Heart right ventricle (tissue), 16 donors: ENCODE results near the gene ZNF385A. TPM values are rescaled to one million over a fixed set of nuclear protein-coding genes. Genes with fewer than 3 reads are reported as not detected.

Experiments
- ATAC-seq, 8 donors: fragments of 200-7000 bp; cut with Tn5 transposase; one replicate each; pipeline ENCODE4 v1.9.1; 2020; ENCODE audit warnings: mild to moderate bottlenecking in 8 of 8, moderate library complexity in 8 of 8, moderate number of reproducible peaks in 1 of 8
- DNase-seq, 2 donors: peaks; one replicate each; pipeline ENCODE4 v3.0.0-alpha.2; 2020
- H3K27ac ChIP-seq, 10 donors: fragments of 200-600 bp; sonication (generic) in 2 of 10; one replicate each; pipeline versions ENCODE4 v1.5.0 to v1.8.0; 2020 to 2022; ENCODE audit warnings: mild to moderate bottlenecking in 3 of 10
- H3K27me3 ChIP-seq, 7 donors: fragments of 200-600 bp; one replicate each; pipeline ENCODE4 v1.8.0; 2021 to 2022; ENCODE audit warnings: mild to moderate bottlenecking in 2 of 7
- H3K36me3 ChIP-seq, 9 donors: fragments of 200-600 bp; sonication (generic) in 1 of 9; one replicate each; pipeline versions ENCODE4 v1.5.0 to v1.8.0; 2020 to 2022; ENCODE audit warnings: mild to moderate bottlenecking in 2 of 9
- H3K4me1 ChIP-seq, 9 donors: fragments of 200-600 bp; sonication (generic) in 1 of 9; one replicate each; pipeline versions ENCODE4 v1.5.0 to v1.8.0; 2020 to 2022; ENCODE audit warnings: mild to moderate bottlenecking in 4 of 9
- H3K4me3 ChIP-seq, 10 donors: fragments of 200-600 bp; sonication (generic) in 2 of 10; one replicate each; pipeline versions ENCODE4 v1.5.0 to v1.8.0; 2020 to 2022; ENCODE audit warnings: mild to moderate bottlenecking in 7 of 10, moderate library complexity in 2 of 10
- H3K9me3 ChIP-seq, 11 donors: fragments of 200-600 bp in 10 of 11; sonication (generic) in 2 of 11; one replicate each; pipeline versions ENCODE4 v1.5.0 to v1.8.0; 2013 to 2022; ENCODE audit warnings: mild to moderate bottlenecking in 2 of 11, control low read depth in 1 of 11, moderate library complexity in 1 of 11
- CTCF ChIP-seq, 9 donors: fragments of 200-600 bp; sonication (generic) in 2 of 9; IDR thresholded peaks; one replicate each; pipeline versions ENCODE4 v1.5.0 to v1.8.0; 2021 to 2022; ENCODE audit warnings: antibody characterized with exemption in 9 of 9, mild to moderate bottlenecking in 5 of 9, moderate library complexity in 1 of 9
- WGBS, 2 donors: extraction: QIAGEN DNeasy Blood & Tissue Kit; methylation state at CpG; one replicate each; pipeline ENCODE4 v1.1.7; 2013; ENCODE audit warnings: inconsistent platforms in 1 of 2; 5-methylcytosine and 5-hydroxymethylcytosine counted together
- intact Hi-C, 10 donors: fragments of 100-400 bp; cut with DNase I; formaldehyde crosslinking; loops; one replicate each; pipeline versions ENCODE4 v1.11.1 to v1.14.2; 2022
- polyA plus RNA-seq, 2 donors: library from polyadenylated mRNA; stranded (reverse); fragments of 200-250 nt; gene quantifications; one replicate each; pipeline ENCODE4 v1.2.3, GENCODE V29; 2013
- total RNA-seq, 10 donors: library from RNA; stranded (reverse); fragmentation: NEBNext Ultra II Directional in 3 of 10; extraction: Animal tissue kit (Norgen Biotek cat#: 25700) in 3 of 10; gene quantifications; one replicate each; pipeline versions ENCODE4 v1.2.1 to v1.2.4, GENCODE V29; 2021 to 2023
- donor health status: Arrhythmogenic right ventricular cardiomyopathy.
- donor health status: ischemic (EF 13 %, LVEDD 7.1; RV severe dilation, severe dysfunction).
- donor health status: healthy with polysubstance abuse.
- donor health status: DM: no; HTN: yes; CAD: no.
- donor health status: DM: no; HTN: no; CAD: no.
- donor health status: ischemic (EF 25% LVEDD 6.9; RV normal size, moderate dysfunction).
- donor health status: ischemic (EF 25% LVEDD 5.7; RV mildly dilated, moderate dysfunction).
- donor health status: healthy.
- donor health status: DM: yes; HTN: yes; CAD: no.
- donor health status: Ischemic cardiomyopathy.
- donor health status: ischemic (EF 35%, LVEDD 5.7; RV mildly dilated, moderate dysfunction).
- donor health status: nonischemic (EF 11% LVEDD 7.7; RV severe dilation, severe dysfunction).
- donor health status: DM: yes; HTN: yes; CAD: no.
- donor health status: PGD.
- donor health status: ischemic (EF 29% LVEDD 5.4; RV normal size, mild dysfunction).
- donor health status: nonischemic (EF 23%, LVEDD 6.1; RV moderate dilation, normal function).

ZNF385A gene
- total and polyA plus RNA-seq, 12 donors, result 3.8 to 19.1 (median 5.8) TPM

GRCh38 chr12:54383041-54383609 lies 1.4 kb downstream of the ZNF385A start:
- DNase-seq (no peak), ATAC-seq (peak in 1 of 8 donors; percentile 22)
- H3K36me3 ChIP-seq, result no peaks in the 10 kb centered on the region
- intact Hi-C loops, result no loop called here
- peaks cover 0 to 57% (median 10%) of the 10 kb centered on the region in 9 donors for H3K4me1 ChIP-seq
- H3K9me3 ChIP-seq, result no peaks in the 10 kb centered on the region
- no peak for TF ChIP-seq CTCF (IDR thresholded peaks at IDR 0.05)
- 84 to 94% methylated on average over 3 of the region's 3 CpGs for WGBS, 2 donors
- no peaks in the 10 kb centered on the region for H3K27me3 ChIP-seq
- peak overlapping the region in 1 of 10 donors; percentile 88 for H3K27ac ChIP-seq
- peak overlapping the region in 1 of 10 donors; percentile 49 for H3K4me3 ChIP-seq

GRCh38 chr12:54381136-54381535 lies 3.4 kb downstream of the ZNF385A start:
- no peak for ATAC-seq
- no peak for TF ChIP-seq CTCF (IDR thresholded peaks at IDR 0.05)
- no peaks in the 10 kb centered on the region for H3K27me3 ChIP-seq
- no peak overlapping the region for H3K27ac ChIP-seq
- H3K9me3 ChIP-seq, result no peaks in the 10 kb centered on the region
- H3K36me3 ChIP-seq, result no peaks in the 10 kb centered on the region
- intact Hi-C loops, result no loop called here
- WGBS, 2 donors, result 92 to 94% methylated on average over 4 of the region's 4 CpGs
- DNase-seq, result no peak
- H3K4me1 ChIP-seq, result peaks cover 0 to 55% (median 16%) of the 10 kb centered on the region in 9 donors
- no peak overlapping the region for H3K4me3 ChIP-seq

- Histone ChIP-seq H3K4me3 (peak overlapping the region; percentile 37 to 63 (median 58)), H3K27ac (peak overlapping the region in 9 of 10 donors; percentile 63 to 87 (median 76)), H3K36me3 (no peaks in the 10 kb centered on the region), H3K4me1 (peaks cover 6 to 55% (median 31%) of the 10 kb centered on the region in 9 donors), H3K9me3 (no peaks in the 10 kb centered on the region), H3K27me3 (no peaks in the 10 kb centered on the region)
- ATAC-seq, result peak; percentile 79 to 94 (median 87)
- WGBS, 2 donors, result 8 to 9% methylated on average over 19 of the region's 19 CpGs
- DNase-seq, result peak; percentile 93 to 94
- intact Hi-C loops, result loop anchor here in 1 of 10 donors (10.0 kb wide), 1 partner anchor 375 kb away; the partner anchor contains the start of genes HOXC8 and HOXC9
- peak; percentile 100 for TF ChIP-seq CTCF (IDR thresholded peaks at IDR 0.05)
These were observed 4.9 kb downstream of the ZNF385A start for GRCh38 chr12:54379398-54380201.

- DNase-seq (peak; percentile 73 to 83), ATAC-seq (peak; percentile 81 to 91 (median 90))
- H3K4me1 ChIP-seq, result peaks cover 10 to 60% (median 37%) of the 10 kb centered on the region in 9 donors
- no peaks in the 10 kb centered on the region for H3K9me3 ChIP-seq
- H3K27ac ChIP-seq, result peak overlapping the region; percentile 19 to 87 (median 76)
- no peak for TF ChIP-seq CTCF (IDR thresholded peaks at IDR 0.05)
- WGBS, 2 donors, result 10 to 15% methylated on average over 29 to 49 of the region's 49 CpGs
- peaks cover 0 to 3% (median 0%) of the 10 kb centered on the region in 9 donors for H3K36me3 ChIP-seq
- no peaks in the 10 kb centered on the region for H3K27me3 ChIP-seq
- intact Hi-C loops, result loop anchor here in 1 of 10 donors (10.0 kb wide), 1 partner anchor 374 kb away; the partner anchor contains the start of genes HOXC8 and HOXC9
- peak overlapping the region; percentile 37 to 63 (median 58) for H3K4me3 ChIP-seq
These were observed 5.6 kb downstream of the ZNF385A start for GRCh38 chr12:54378796-54379397.
